GM19025 (cell line): ENCODE data around the gene MSN.
"Not testable (repeated sequence)": the region's sequence is repeated elsewhere in the genome, so short reads cannot be mapped to it uniquely, and the experiment has no call there.

ENCODE experiments used
- ATAC-seq: cut with Tn5 transposase; IDR thresholded peaks from one replicate; pipeline ENCODE4 v1.9.1; 2021; ENCODE audit warnings: mild to moderate bottlenecking, low read depth, moderate library complexity; ENCODE audit not compliant: unreplicated experiment

The MSN gene

GRCh38 chrX:65712005-65712806, 44.8 kb downstream of the MSN start:
- no peak for ATAC-seq

GRCh38 chrX:65718538-65718937, 51.1 kb downstream of the MSN start:
- no peak for ATAC-seq

DNA sequence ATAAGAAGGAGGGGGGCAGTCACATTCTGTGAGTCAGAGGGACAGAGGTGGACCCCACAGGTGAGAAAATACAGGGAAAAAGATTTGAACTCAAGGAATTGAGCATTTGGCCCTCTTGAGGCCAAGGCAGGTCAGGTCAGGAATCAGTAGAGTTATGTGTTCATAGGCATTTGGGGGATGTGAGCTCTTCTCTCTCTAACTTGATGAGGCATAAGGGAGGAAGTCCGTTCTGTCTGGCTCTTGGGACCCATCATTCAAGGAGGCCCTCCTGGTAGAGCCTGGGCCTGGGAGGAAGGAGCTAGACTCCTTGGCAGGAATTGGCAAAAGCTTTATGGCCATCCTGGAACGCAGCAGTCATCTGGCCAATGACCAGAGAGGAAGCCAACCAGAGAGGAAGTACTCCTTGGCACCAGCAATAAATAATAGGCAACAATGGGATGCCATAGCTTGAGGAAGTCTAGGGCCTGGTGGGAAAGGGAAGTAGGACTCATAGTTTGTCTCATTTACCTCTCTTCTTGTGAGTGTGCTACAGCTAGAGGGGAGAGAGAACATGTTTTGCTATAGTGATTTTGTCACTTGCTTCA, 53.0 kb downstream of the MSN start:
- no peak for ATAC-seq

GRCh38 chrX:65723706-65724105, 56.3 kb downstream of the MSN start:
- peak; percentile 72 for ATAC-seq

- no peak for ATAC-seq
Observed at GRCh38 chrX:65726715-65727114, 59.3 kb downstream of the MSN start.

GRCh38 chrX:65731684-65732289, 64.3 kb downstream of the MSN start:
- no peak for ATAC-seq

GRCh38 chrX:65740909-65741308, 73.5 kb downstream of the MSN start:
- ATAC-seq: no peak

DNA sequence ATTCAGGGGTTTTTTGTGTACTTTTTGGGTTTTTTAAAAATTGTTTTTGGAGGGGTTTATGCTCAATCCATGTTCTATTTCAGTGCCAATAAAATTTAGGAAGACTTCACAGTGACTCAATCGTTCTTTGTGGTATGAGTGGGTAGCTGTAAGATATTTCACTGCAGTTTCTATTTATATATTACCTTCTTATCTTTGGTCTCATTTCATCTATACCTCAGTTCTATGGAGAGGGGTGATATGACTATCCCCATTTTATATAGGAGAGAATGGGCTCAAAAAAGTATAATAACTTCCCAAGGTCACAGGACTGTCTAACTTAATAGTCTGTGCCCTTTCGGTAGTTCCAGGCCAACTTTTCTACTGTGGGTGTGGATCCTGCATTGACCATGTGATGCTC, 74.4 kb downstream of the MSN start:
- ATAC-seq: no peak

- ATAC-seq: no peak
Observed at GRCh38 chrX:65744965-65745364, 77.5 kb downstream of the MSN start.

- ATAC-seq: no peak
Observed at GRCh38 chrX:65745427-65745826, 78.0 kb downstream of the MSN start.

- no peak for ATAC-seq
Observed at GRCh38 chrX:65745992-65746391, 78.5 kb downstream of the MSN start.

GRCh38 chrX:65750674-65751469, 83.4 kb downstream of the MSN start:
- ATAC-seq: peak; percentile 90

GRCh38 chrX:65751519-65751918, 84.1 kb downstream of the MSN start:
- no peak for ATAC-seq

DNA sequence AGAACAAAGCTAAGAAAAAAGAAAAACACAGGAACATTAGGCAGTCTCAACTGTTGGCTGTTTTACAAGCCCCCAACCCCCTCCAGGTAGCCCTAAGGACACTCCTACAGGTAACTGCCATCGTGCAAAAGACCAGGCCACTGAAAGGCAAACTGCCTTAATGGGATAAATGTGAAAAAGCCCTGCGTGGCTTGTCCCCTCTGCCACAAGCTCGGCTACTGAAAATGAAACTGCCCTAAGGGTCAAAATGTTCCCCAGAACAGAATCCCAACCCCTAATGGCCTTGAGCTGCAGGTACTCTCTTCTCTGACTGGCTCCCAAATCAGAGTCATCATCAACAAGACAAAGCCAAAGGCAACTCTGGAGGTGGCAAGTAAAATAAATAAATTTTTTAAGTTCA, 84.8 kb downstream of the MSN start:
- ATAC-seq: no peak

DNA sequence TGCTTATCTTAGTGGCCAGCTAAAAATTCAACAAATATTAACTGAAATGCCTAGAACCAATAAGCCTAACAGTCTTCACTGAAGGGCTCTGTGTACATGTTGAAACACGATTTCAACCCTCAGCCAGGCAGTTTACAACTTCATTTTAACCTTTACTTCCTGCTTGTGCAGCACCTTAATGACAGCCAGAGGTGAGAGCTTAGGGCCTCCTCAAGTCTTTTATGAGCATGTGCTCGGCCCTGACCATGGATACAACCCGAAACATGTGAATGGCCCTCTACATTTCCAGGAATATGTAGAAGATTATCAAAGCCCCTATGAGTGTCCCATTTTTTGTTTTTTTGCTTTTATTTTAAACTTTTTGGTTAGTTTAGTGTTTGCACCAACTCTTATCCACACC, 88.3 kb downstream of the MSN start:
- no peak for ATAC-seq

- ATAC-seq: no peak
Observed at GRCh38 chrX:65757943-65758342, 90.5 kb downstream of the MSN start.

GRCh38 chrX:65758505-65758904, 91.1 kb downstream of the MSN start:
- no peak for ATAC-seq

DNA sequence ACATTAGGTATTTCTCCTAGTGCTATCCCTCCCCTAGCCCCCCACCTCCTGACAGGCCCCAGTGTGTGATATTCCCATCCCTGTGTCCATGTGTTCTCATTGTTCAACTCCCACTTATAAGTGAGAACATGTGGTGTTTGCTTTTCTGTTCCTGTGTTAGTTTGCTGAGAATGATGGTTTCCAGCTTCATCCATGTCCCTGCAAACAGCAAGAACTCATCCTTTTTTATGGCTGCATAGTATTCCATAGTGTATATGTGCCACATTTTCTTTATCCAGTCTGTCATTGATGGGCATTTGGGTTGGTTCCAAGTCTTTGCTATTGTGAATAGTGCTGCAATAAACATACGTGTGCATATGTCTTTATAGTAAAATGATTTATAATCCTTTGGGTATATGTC, 92.1 kb downstream of the MSN start:
- not testable (repeated sequence) for ATAC-seq

- no peak for ATAC-seq
Observed at GRCh38 chrX:65769564-65770292, 102.3 kb downstream of the MSN start.

DNA sequence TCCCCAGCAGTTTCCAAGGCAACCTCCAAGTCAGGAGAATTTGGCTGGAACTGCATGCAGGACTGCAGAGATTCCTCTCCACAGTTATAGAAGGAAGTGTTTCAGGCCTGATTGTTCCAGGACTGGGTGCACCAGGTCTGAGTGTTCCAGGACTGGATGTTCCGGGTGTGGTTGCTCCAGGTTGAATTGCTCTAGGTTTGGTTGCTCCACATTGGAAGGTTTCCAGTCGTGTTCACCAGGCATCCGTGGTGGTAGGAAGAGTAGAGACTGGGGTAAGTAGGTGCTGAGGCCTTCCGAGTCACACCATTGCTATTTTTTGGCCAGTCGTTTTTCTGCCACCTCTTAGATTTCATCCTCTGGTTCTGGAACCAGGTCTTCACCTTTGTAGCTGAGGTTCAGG, 105.4 kb downstream of the MSN start:
- no peak for ATAC-seq
